Spleen (tissue), 11 donors: ENCODE results near the gene SLC6A1. TPM values are rescaled to one million over a fixed set of nuclear protein-coding genes. Genes with fewer than 3 reads are reported as not detected.

ENCODE experiments used
- DNase-seq: peaks from one replicate; pipeline ENCODE4 v3.0.0-alpha.2; 2020
- H3K27ac ChIP-seq, 8 donors: fragments of 200-600 bp; sonication (generic) in 7 of 8; 1 replicate in 4 of 8; 2 replicates in 4 of 8; pipeline versions ENCODE4 v1.5.0 to v1.8.0; 2016 to 2021; ENCODE audit warnings: inconsistent platforms in 4 of 8, mild to moderate bottlenecking in 4 of 8, moderate library complexity in 1 of 8
- H3K27me3 ChIP-seq, 7 donors: fragments of 200-600 bp; sonication (generic) in 6 of 7; replicated peaks in 1 of 7; 1 replicate in 4 of 7; 2 replicates in 3 of 7; pipeline versions ENCODE4 v1.5.0 to v1.8.0; 2016 to 2021; ENCODE audit warnings: inconsistent platforms in 3 of 7, mild to moderate bottlenecking in 1 of 7
- H3K36me3 ChIP-seq, 6 donors: fragments of 200-600 bp; sonication (generic) in 5 of 6; 1 replicate in 4 of 6; 2 replicates in 2 of 6; pipeline versions ENCODE4 v1.5.0 to v1.8.0; 2016 to 2021; ENCODE audit warnings: inconsistent platforms in 2 of 6
- H3K4me1 ChIP-seq, 6 donors: fragments of 200-600 bp; sonication (generic) in 5 of 6; 1 replicate in 3 of 6; 2 replicates in 3 of 6; pipeline versions ENCODE4 v1.5.0 to v1.8.0; 2016 to 2021; ENCODE audit warnings: inconsistent platforms in 3 of 6
- H3K4me3 ChIP-seq, 8 donors: fragments of 200-600 bp; sonication (generic) in 7 of 8; 1 replicate in 4 of 8; 2 replicates in 4 of 8; pipeline versions ENCODE4 v1.5.0 to v1.8.0; 2016 to 2021; ENCODE audit warnings: inconsistent platforms in 4 of 8, mild to moderate bottlenecking in 4 of 8, moderate library complexity in 2 of 8
- H3K9me3 ChIP-seq, 8 donors: fragments of 200-600 bp; sonication (generic) in 7 of 8; 1 replicate in 4 of 8; 2 replicates in 4 of 8; pipeline versions ENCODE4 v1.5.0 to v1.8.0; 2016 to 2021; ENCODE audit warnings: inconsistent platforms in 4 of 8
- POLR2A ChIP-seq, 3 donors: fragments of 450-650 bp; IDR thresholded peaks; one replicate each; pipeline ENCODE4 v1.5.1; 2017; ENCODE audit warnings: antibody characterized with exemption in 3 of 3, mild to moderate bottlenecking in 1 of 3
- POLR2AphosphoS5 ChIP-seq, 3 donors: sonication (generic); formaldehyde crosslinking; IDR thresholded peaks; one replicate each; pipeline ENCODE4 v1.5.1; 2017; ENCODE audit warnings: antibody characterized with exemption in 3 of 3
- WGBS, 5 donors: extraction: QIAGEN DNeasy Blood & Tissue Kit in 3 of 5; methylation state at CpG; one replicate each; pipeline versions ENCODE4 v1.1.5 to v1.1.7; 2013 to 2018; 5-methylcytosine and 5-hydroxymethylcytosine counted together
- intact Hi-C: fragments of 100-400 bp; cut with DNase I; formaldehyde crosslinking; loops from one replicate; pipeline ENCODE4 v1.15.0; 2023; ENCODE audit warnings: low total_unique reads
- polyA plus RNA-seq, 3 donors: library from polyadenylated mRNA; stranded (reverse); fragments of 200-250 nt; gene quantifications; one replicate each; pipeline ENCODE4 v1.2.1, GENCODE V29; 2013
- total RNA-seq, 7 donors: library from RNA; depleted of rRNA in 3 of 7; stranded (reverse); fragments of >200 nt in 3 of 7; fragmentation: NEBNext Ultra II Directional in 4 of 7; extraction: Animal tissue kit (Norgen Biotek cat#: 25700) in 4 of 7; gene quantifications; one replicate each; pipeline versions ENCODE4 v1.1.0 to v1.2.1, GENCODE V29; 2016 to 2021
- TF ChIP-seq, protein P1 (sequence below), 11 experiments: fragments of 200-600 bp in 7 of 11; fragments of 450-650 bp in 4 of 11; sonication (generic) in 4 of 11; IDR thresholded peaks in 8 of 11; conservative IDR thresholded peaks in 3 of 11; 1 replicate in 7 of 11; 2 replicates in 4 of 11; pipeline versions ENCODE4 v1.4.0 to v1.8.0; 2016 to 2021; ENCODE audit warnings: antibody characterized with exemption in 11 of 11, inconsistent platforms in 4 of 11, mild to moderate bottlenecking in 1 of 11
- donor health status: healthy with polysubstance abuse.
- donor health status: DM: no; HTN: no; CAD: no; lungs with moderate emphysema.
- donor health status: DM: no; HTN: no; CAD: no.
- donor health status: Bipolar disorder and iron deficiency.
- donor health status: healthy.
- donor health status: DM: no; HTN: no; CAD: no.
- donor health status: DM: yes; HTN: yes; CAD: no.

The SLC6A1 gene
- total and polyA plus RNA-seq, 10 donors = 0.11 to 3.0 (median 0.96) TPM

- 70 to 78% (median 77%) methylated on average over 11 of the region's 11 CpGs for WGBS, 5 donors
- Histone ChIP-seq H3K4me3 (peak overlapping the region in 2 of 8 donors; percentile 20 to 30), H3K4me1 (peaks cover 0 to 25% (median 4%) of the 10 kb centered on the region in 6 donors), H3K36me3 (no peaks in the 10 kb centered on the region), H3K9me3 (no peaks in the 10 kb centered on the region), H3K27me3 (peaks cover 0 to 68% (median 7%) of the 10 kb centered on the region in 7 donors), H3K27ac (peak overlapping the region in 5 of 8 donors; percentile 43 to 78 (median 62))
- TF ChIP-seq, protein P1, sequence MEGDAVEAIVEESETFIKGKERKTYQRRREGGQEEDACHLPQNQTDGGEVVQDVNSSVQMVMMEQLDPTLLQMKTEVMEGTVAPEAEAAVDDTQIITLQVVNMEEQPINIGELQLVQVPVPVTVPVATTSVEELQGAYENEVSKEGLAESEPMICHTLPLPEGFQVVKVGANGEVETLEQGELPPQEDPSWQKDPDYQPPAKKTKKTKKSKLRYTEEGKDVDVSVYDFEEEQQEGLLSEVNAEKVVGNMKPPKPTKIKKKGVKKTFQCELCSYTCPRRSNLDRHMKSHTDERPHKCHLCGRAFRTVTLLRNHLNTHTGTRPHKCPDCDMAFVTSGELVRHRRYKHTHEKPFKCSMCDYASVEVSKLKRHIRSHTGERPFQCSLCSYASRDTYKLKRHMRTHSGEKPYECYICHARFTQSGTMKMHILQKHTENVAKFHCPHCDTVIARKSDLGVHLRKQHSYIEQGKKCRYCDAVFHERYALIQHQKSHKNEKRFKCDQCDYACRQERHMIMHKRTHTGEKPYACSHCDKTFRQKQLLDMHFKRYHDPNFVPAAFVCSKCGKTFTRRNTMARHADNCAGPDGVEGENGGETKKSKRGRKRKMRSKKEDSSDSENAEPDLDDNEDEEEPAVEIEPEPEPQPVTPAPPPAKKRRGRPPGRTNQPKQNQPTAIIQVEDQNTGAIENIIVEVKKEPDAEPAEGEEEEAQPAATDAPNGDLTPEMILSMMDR (IDR thresholded peaks at IDR 0.05 in 8 of 11, conservative IDR thresholded peaks at IDR 0.05 in 3 of 11) = no peak
- TF ChIP-seq POLR2A (IDR thresholded peaks at IDR 0.05) = no peak
- no peak for TF ChIP-seq POLR2AphosphoS5 (IDR thresholded peaks at IDR 0.05)
- intact Hi-C loops = no loop called here
- no peak for DNase-seq
Measured at GRCh38 chr3:11037976-11038375, 45.4 kb downstream of the SLC6A1 start.

DNA sequence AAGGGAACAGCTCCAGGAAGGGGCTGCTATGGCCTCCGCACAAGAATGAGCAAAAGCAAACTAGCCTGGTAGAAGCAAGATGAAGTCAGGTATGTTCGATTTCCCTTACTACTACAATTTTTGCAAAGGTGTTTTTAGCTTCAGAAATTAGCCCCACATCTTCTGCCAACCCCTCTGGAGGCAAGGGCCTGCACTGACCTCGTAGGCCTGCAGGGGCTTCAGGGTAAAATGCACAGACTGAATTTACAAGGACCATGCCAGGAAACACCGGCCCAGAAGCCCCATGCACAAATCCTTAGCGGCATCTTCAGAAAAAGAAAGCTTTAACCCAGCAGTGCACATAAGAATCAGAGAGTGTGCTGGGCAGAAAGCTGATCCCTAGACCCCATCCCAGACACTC is 53.0 kb downstream of the SLC6A1 start:
- H3K27ac ChIP-seq = no peak overlapping the region
- no peaks in the 10 kb centered on the region for H3K9me3 ChIP-seq
- H3K4me1 ChIP-seq = no peaks in the 10 kb centered on the region
- peaks cover 0 to 8% (median 0%) of the 10 kb centered on the region in 7 donors for H3K27me3 ChIP-seq
- TF ChIP-seq, protein P1 (IDR thresholded peaks at IDR 0.05 in 8 of 11, conservative IDR thresholded peaks at IDR 0.05 in 3 of 11) = no peak
- no peak for TF ChIP-seq POLR2A (IDR thresholded peaks at IDR 0.05)
- no peak for TF ChIP-seq POLR2AphosphoS5 (IDR thresholded peaks at IDR 0.05)
- no peak overlapping the region for H3K4me3 ChIP-seq
- intact Hi-C loops = no loop called here
- WGBS, 5 donors = 71 to 81% (median 78%) methylated on average over 5 of the region's 5 CpGs
- DNase-seq = no peak
- no peaks in the 10 kb centered on the region for H3K36me3 ChIP-seq

DNA sequence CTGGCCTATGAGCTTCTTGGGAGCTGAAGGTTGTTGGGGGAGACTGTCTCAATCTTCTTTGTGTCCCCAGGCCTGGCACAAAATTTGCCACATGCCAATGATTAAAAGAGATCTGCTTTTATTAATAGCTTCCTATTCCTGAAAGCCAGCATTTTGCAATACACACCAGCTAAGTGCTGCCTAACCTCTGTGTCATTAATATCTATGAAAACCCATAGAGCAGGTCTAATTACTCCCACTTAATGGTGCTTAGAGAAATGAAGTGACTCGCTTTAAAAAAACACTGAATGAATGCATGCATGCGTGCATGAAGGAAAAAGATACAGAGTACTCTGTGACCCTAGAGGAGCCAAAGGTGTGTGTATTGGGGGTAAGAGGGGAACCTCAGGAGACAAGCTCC is 55.0 kb downstream of the SLC6A1 start:
- Histone ChIP-seq H3K27ac (no peak overlapping the region), H3K27me3 (peaks cover 0 to 19% (median 0%) of the 10 kb centered on the region in 7 donors), H3K9me3 (no peaks in the 10 kb centered on the region), H3K4me1 (no peaks in the 10 kb centered on the region), H3K36me3 (no peaks in the 10 kb centered on the region), H3K4me3 (no peak overlapping the region)
- no peak for TF ChIP-seq POLR2AphosphoS5 (IDR thresholded peaks at IDR 0.05)
- TF ChIP-seq POLR2A (IDR thresholded peaks at IDR 0.05) = no peak
- TF ChIP-seq, protein P1 (IDR thresholded peaks at IDR 0.05 in 8 of 11, conservative IDR thresholded peaks at IDR 0.05 in 3 of 11) = no peak
- DNase-seq = no peak
- intact Hi-C loops = no loop called here
- 83 to 95% (median 89%) methylated on average over 2 of the region's 2 CpGs for WGBS, 5 donors

DNA sequence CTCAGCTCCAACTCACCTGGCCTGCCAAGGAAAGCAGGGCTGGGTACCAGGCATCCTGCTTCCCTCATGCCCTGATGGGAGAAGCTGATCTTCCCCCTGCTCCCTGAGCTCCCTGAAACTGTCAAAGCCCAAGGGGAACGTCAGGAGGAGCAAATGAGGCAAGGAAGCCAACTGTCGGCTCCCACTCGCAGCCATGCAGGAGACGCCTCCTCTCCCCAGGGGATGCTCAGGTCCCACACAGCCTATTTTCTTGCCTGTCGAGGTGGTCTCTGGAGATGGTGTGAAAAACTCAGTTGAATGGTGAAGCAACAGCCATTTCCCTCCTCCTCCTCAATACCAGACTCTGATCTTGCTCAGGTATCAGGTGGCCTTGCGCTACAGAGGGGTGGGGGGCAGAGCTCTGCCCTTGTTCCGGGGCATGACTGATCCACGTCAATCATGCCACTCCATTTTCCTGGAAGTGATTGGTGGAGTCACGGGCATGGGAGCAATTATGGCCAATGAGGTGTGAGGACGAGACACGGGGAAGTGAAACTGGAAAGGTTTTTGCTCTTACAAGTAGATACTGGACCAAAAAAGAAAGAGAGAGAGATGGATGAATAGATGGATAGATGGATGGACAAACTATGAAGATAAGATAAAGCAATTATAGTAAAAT is 58.2 kb downstream of the SLC6A1 start:
- no peak overlapping the region for H3K27ac ChIP-seq
- H3K9me3 ChIP-seq = no peaks in the 10 kb centered on the region
- WGBS, 5 donors = 64 to 74% (median 67%) methylated on average over 10 to 11 of the region's 11 CpGs
- no peaks in the 10 kb centered on the region for H3K36me3 ChIP-seq
- no peak for DNase-seq
- intact Hi-C loops = no loop called here
- no peak overlapping the region for H3K4me3 ChIP-seq
- H3K27me3 ChIP-seq = peaks cover 0 to 31% (median 0%) of the 10 kb centered on the region in 7 donors
- TF ChIP-seq POLR2AphosphoS5 (IDR thresholded peaks at IDR 0.05) = no peak
- no peak for TF ChIP-seq POLR2A (IDR thresholded peaks at IDR 0.05)
- TF ChIP-seq, protein P1 (IDR thresholded peaks at IDR 0.05 in 8 of 11, conservative IDR thresholded peaks at IDR 0.05 in 3 of 11) = no peak
- H3K4me1 ChIP-seq = no peaks in the 10 kb centered on the region
